Renal cortex interstitium (tissue), 11 donors: ENCODE data around the gene PAPOLA. TPM values are rescaled to one million over a fixed set of nuclear protein-coding genes. Genes with fewer than 3 reads are reported as not detected.
A peak's percentile ranks its signal among the peaks of the same experiment; 100 is the strongest.

Source experiments
- DNase-seq, 11 donors: peaks; one replicate each; pipeline ENCODE4 v3.0.0-alpha.2; 2013; ENCODE audit warnings: low read depth in 9 of 11, low spot score in 4 of 11; ENCODE audit errors: extremely low read depth in 1 of 11
- polyA plus RNA-seq, 3 donors: library from polyadenylated mRNA; unstranded; fragments of 120-200 nt; gene quantifications; one replicate each; pipeline ENCODE4 v1.2.1, GENCODE V29; 2013; ENCODE audit not compliant: insufficient read length in 3 of 3

Gene PAPOLA
- polyA plus RNA-seq, 3 donors = 198 to 241 (median 228) TPM

DNA sequence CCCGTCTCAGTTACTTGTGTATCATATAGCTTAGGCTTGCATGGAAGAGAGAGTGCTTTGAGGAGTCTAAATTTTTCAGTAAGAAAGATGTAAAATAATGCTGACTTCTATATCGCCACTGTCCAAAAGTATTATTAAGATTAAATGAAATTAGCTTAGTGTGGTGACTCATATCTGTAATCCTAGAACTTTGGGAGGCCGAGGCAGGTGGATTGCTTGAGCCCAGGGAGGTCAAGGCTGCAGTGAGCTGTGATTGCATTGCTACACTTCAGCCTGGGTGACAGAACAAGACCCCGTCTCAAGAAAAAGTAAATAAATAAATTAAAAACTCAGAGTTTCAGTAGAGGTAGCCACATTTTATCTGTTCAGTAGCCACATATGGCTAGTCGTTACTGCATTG, 23.3 kb downstream of the PAPOLA start:
- no peak for DNase-seq

GRCh38 chr14:96532632-96533031, 30.4 kb downstream of the PAPOLA start:
- no peak for DNase-seq

- no peak for DNase-seq
Measured at GRCh38 chr14:96536807-96537206, 34.6 kb downstream of the PAPOLA start.

DNA sequence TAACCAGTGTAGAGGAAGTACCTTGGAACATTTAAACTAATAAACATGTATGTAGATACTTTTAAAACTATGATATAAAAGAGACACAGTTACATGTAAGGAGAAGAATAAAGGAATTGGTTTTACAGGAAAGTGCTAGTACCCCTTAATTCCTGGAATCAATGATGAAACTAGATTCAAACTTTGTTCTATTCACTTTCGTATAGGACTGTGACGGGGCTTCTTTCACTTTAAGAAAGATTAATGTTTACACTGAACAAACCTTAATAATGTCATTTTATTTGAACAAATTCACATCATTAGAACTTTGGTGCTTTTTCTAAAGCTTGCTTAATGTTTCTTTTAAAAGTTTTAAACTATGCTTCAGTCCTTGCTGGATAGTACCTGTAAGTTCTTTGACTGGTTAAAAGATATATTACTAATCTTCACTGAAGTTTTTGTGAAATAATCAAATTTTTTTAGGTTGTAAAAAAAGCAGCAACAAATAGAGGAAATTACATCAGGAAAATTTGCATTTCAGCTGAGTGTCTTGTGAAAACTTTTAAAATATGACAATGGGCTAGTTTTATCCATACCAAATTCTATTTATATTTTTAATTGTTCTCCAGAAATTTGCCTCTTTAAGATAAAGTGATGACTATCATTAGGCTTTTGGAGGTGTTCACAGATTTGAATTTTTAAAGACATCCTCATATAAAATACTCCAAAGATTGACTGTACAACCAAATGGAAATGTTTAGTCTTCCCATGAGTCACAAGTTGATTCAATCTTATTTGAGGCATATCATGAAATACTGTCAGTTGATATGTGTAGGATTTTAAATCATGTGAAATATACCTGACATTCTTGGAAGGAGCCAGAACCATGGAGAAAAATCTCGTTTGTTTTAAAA, 36.2 kb downstream of the PAPOLA start:
- no peak for DNase-seq

DNA sequence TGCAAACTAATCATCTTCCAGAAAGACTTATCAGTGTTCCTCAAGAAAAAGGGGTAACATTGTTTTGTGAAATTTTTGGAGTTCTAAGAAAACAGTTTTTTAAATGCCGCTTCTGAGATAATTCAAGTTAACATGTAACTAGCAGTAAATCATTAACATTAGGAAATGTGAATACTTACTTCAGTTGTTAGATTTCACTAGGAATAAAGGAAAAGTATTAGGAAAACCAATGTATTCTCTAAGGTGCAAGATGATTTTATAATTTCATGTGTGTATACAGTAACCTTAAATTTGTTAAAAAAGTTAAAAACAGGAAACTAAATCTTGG, 36.8 kb downstream of the PAPOLA start:
- peak in 2 of 11 donors; percentile 3 to 25 for DNase-seq

GRCh38 chr14:96554315-96554910, 52.2 kb downstream of the PAPOLA start:
- DNase-seq = no peak

DNA sequence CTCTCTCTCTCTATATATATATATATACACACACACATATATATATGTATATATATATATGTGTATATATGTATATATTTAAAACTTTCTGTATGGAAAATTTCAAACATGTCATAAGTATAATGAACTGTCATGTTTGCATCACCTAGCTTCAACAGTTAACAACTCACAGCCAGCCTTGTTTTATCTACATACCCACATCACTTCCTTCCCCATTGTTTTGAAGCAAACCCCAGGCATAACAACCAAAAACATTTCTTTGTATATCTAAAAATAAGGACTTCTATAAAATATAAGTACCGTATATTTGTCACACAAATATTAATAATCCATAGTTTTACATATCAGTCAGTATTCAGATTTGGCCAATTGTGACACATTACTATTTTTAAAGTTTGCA, 57.4 kb downstream of the PAPOLA start:
- no peak for DNase-seq

- DNase-seq = no peak
Measured at GRCh38 chr14:96564389-96564788, 62.2 kb downstream of the PAPOLA start.

DNA sequence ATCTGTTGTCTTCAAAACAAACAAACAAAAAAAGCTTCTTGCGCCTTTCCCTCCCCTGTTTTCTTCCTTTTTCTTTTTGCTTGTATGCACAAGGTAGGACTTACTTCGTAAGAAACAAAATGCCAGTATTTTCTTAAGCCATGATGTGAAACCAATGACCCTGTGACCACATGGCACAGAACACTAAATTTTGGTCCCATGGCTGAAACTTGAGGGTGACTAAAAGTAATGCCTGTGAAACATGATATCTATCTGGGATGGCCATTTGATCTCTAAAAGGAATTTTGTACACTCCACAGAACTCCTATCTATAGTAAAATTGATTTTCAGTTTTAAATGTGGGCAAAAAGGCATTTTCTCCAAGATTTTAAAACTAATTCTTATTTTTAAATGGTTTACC, 63.6 kb downstream of the PAPOLA start:
- DNase-seq = peak in 1 of 11 donors; percentile 12

DNA sequence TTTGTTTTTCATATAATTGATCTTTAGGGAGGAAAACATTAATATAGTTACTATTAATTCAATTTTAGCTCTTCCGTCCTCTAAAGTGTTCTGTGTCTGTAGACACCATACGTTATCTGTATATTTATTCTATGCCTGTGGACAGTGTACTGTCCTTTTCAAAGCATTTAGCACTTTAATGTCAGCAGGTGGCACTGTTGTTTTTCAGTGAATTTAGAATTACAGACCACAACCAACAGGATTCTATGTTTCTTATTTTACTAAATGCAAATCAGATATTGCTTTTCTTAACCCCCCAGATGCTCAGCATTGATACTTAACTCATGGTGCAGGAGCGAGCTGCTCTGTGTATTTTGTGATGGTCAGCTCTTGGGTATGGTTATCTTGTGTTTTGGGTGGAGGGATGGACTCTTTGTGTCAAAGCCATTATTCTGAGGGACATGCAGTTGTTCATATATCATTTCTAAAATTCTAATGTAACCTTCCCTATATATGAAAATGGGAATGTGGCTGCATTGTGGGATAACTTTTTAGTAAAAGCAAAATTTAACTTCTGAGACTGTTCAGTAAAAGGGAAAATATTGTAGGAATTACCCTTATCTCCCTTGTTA, 65.2 kb downstream of the PAPOLA start:
- peak in 1 of 11 donors; percentile 18 for DNase-seq

DNA sequence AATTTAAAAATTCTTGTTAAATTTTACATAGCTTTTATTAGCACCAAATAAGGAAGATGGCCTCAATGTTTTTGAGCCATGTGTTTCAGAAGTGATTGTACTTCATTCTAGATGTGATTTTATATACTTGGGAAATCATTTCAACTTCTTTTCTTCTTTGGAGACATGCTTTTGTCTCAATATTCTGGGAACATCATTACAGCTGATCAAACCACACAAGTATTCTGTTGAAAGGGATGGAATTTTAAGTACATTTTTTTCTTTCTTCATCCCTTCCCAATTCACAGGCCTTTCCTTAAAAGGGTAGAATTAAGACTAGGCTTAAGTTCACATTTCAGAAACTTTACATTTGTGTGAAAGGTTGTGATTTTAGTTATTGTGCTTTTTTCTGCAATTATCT, 66.4 kb downstream of the PAPOLA start:
- DNase-seq = no peak

GRCh38 chr14:96571311-96571710, 69.1 kb downstream of the PAPOLA start:
- no peak for DNase-seq

GRCh38 chr14:96573473-96574100, 71.4 kb downstream of the PAPOLA start:
- DNase-seq = no peak

- DNase-seq = no peak
Measured at GRCh38 chr14:96574171-96574632, 72.0 kb downstream of the PAPOLA start.

DNA sequence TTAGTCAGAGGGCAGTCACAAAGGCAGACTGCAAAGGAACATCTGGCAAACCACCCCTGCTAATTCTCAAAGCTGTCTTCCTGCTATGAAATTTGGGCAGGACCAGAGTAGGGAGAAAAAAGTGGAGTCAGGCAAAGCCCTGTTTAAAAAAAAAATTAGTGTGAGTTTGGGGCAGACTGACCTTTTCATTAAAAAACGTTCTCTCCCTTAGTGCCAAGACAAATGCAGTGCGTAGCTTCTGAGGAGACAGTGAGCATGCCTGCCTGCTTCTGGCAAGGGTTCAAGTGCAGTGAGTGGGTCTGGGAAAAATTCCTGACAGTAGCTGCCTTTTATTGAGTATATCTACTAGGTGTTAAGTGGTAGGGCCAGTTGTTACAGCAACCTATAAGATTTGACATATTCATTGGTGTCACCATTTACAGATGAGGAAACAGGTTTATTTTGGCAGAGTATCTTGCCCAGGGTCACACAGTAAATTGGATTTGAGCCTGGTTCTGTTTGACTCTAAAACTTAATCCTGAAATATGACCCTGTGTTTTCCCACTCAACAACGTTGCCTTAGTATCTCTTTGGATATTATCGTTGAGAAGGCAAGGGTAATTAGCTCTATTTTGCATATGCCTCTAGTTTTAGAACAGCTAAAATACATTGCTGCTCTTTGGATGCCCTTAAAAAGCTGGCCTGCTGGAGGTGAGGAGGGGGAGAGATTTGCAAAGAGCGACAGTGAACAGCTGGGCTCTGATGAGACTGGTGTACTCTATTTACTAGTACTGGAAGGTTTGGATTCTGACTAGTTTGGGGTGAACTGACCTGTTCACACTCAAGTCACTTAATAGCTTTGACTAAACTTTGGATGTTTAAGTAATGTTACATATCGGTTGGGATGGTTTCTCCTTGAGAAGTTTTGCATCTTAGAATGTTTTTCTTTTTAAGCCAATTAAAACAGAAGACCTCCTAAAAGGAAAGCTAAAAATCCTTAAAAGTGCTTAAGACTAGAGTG, 72.8 kb downstream of the PAPOLA start:
- DNase-seq = no peak

GRCh38 chr14:96576359-96576758, 74.2 kb downstream of the PAPOLA start:
- DNase-seq = no peak

DNA sequence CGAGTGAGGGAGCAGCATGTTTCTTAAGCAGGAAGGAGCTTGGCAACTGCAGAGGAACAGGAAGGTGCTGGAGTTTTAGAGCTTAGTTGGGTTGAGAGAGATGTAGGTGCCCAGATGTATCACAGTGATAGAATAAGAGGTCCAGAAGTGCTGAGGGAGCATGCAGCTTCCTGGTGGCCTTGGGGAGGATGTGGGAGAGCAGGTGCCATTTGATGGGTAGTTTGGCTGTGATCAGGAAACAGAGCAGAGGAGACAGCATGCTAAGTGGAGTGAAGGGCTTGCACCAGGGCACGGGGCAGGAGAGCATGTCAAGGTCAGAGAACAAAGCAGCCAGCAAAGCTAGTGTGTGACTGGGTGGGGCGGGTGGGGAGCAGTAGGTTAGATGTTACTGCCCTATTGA, 74.8 kb downstream of the PAPOLA start:
- DNase-seq = no peak

DNA sequence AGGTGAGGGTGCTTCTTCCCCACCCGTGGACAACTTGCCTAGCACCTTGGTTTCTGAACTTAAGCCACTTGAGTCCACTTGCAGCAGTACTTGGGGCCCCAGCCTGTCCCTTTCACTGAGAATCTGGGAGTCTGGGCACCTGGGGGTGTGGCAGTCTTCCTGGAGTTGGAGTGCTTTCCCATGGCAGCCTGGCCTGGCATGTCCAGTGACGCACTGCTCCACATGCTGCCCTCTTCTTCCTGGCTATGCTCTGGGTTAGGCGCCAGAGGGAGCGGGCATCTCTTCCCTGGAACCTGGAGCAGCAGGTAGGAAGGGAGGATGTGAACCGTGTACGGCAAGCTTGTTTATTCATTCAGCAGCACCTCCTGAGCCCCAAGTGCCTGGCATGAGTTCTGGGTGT, 76.4 kb downstream of the PAPOLA start:
- no peak for DNase-seq

DNA sequence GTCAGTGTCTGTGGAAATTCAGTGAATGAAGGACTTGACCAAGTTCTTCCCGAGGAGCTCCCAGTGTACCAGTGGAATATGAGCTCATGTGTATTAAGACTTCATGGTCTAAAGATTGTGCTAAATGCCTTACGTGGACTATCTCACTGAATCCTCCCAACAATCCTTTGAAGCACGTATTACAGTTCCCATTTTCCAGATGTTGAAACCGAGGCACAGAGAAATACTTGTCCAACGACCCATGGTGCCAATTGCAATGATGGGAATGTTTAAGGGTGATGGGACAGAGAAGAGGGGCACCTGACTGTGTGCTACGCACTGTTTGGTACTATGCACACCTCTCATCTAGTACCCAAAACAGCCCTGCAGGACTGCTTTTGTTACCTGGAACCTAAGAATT, 77.2 kb downstream of the PAPOLA start:
- no peak for DNase-seq
